ENCODE measurements around the gene R3HDM1.

The R3HDM1 gene

GRCh38 chr2:135755573-135755972 is 224.3 kb downstream of the R3HDM1 start:
- TF ChIP-seq GATA2 (IDR thresholded peaks at IDR 0.05; ENCODE audit: low read depth, low read length) (no peak), GATA3 (IDR thresholded peaks at IDR 0.05; ENCODE audit: low read depth, low read length) (no peak)

DNA sequence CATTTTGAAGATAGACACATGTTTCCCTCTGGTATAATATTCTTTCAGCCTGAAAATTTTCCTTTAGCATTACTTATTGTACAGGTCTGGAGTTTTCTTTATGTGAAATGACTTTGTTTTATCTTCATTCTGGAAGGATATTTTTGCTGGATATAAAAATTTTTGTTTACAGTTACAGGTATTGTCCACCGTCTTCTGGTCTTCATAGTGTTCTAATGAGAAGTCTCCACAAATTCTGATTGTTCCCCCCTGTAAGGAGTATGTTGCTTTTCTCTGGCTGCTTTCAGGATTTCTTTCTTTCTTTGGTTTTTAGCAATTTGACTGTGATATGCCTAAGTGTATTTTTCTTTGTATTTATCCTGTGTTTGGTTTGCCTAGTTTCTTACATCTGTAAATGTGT is 225.4 kb downstream of the R3HDM1 start:
- TF ChIP-seq GATA2 (IDR thresholded peaks at IDR 0.05; ENCODE audit: low read depth, low read length) (no peak), GATA3 (IDR thresholded peaks at IDR 0.05; ENCODE audit: low read depth, low read length) (no peak)

GRCh38 chr2:135762022-135762421 is 230.7 kb downstream of the R3HDM1 start:
- TF ChIP-seq GATA2 (IDR thresholded peaks at IDR 0.05; ENCODE audit: low read depth, low read length) (no peak), GATA3 (IDR thresholded peaks at IDR 0.05; ENCODE audit: low read depth, low read length) (no peak)

GRCh38 chr2:135762530-135762929 is 231.2 kb downstream of the R3HDM1 start:
- TF ChIP-seq GATA2 (IDR thresholded peaks at IDR 0.05; ENCODE audit: low read depth, low read length): no peak
- TF ChIP-seq GATA3 (IDR thresholded peaks at IDR 0.05; ENCODE audit: low read depth, low read length): no peak

DNA sequence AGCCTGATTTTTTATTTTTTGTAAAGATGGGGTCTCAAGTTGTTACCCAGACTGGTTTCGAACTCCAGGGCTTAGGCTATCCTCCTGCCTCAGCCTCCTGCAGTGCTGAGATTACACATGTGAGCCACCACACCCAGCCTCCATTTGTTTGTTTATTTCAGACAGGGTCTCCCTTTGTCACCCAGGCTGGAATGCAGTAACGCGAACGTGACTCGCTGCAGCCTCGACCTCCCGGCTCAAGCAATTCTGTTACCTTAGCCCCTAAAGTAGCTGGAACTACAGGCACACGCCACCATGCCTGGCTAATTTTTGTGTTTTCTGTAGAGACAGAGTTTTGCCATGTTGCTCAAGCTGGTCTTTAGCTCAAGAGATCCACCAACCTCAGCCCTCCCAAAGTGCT is 237.6 kb downstream of the R3HDM1 start:
- TF ChIP-seq GATA2 (IDR thresholded peaks at IDR 0.05; ENCODE audit: low read depth, low read length) (no peak), GATA3 (IDR thresholded peaks at IDR 0.05; ENCODE audit: low read depth, low read length) (no peak)

DNA sequence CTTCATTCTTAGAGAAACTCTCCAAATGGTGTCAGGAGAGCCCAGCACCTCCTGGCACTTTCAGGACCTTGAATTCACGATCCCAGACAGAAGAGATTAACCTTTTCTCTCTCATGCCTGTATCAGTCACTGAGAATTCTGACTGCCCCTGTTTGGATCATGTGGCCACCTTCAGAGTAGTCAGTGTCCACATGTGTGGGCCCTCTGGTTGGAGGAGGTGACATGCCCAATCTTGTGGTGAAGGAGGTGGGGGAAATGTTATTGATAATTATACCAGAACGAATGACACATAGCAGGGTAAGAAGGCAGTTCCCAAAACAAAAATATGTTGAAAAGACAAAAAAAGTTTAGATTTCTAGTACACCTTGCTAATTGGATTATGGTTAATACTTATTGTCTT is 242.0 kb downstream of the R3HDM1 start:
- no peak for TF ChIP-seq GATA3 (IDR thresholded peaks at IDR 0.05; ENCODE audit: low read depth, low read length)
- TF ChIP-seq GATA2 (IDR thresholded peaks at IDR 0.05; ENCODE audit: low read depth, low read length): no peak

DNA sequence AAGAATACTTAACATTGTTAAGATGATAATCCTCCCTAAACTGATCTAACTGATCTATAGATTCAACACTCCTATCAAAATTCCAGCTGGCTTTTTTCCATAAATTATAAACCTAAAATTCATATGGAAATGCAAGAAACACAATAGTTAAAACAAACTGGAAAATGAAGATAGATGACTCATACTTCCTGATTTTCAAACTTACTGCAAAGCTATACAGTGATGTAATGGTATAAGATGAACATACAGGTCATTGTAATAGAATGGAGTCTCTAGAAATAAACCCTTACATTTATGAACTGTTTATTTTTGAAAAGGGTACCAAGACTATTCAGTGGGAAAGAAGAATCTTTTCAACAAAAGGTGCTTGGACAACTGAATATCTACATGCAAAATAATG is 242.6 kb downstream of the R3HDM1 start:
- no peak for TF ChIP-seq GATA2 (IDR thresholded peaks at IDR 0.05; ENCODE audit: low read depth, low read length)
- no peak for TF ChIP-seq GATA3 (IDR thresholded peaks at IDR 0.05; ENCODE audit: low read depth, low read length)

Measured in SH-SY5Y (cell line).